C1 segment of cervical spinal cord (tissue), 14 donors: ENCODE results near the gene LRP10.
"Not testable (repeated sequence)": the region's sequence is repeated elsewhere in the genome, so short reads cannot be mapped to it uniquely, and the experiment has no call there.

Source experiments
- DNase-seq, 14 donors: peaks; one replicate each; lab custom pipeline; 2025; lab: John Stamatoyannopoulos, UW

LRP10 gene

GRCh38 chr14:22885975-22886374, 14.4 kb downstream of the LRP10 start:
- no peak for DNase-seq

- peak in 6 of 14 donors; percentile 17 to 68 (median 32) for DNase-seq
Measured at GRCh38 chr14:22886500-22887259, 15.1 kb downstream of the LRP10 start.

GRCh38 chr14:22887260-22887989, 15.9 kb downstream of the LRP10 start:
- no peak for DNase-seq

GRCh38 chr14:22887990-22888378, 16.4 kb downstream of the LRP10 start:
- DNase-seq: no peak

- DNase-seq: no peak
Measured at GRCh38 chr14:22888662-22889061, 17.1 kb downstream of the LRP10 start.

- no peak for DNase-seq
Measured at GRCh38 chr14:22890416-22890815, 18.9 kb downstream of the LRP10 start.

- no peak for DNase-seq
Measured at GRCh38 chr14:22892488-22892887, 20.9 kb downstream of the LRP10 start.

GRCh38 chr14:22893706-22894105, 22.2 kb downstream of the LRP10 start:
- DNase-seq: no peak

GRCh38 chr14:22895402-22895801, 23.9 kb downstream of the LRP10 start:
- no peak for DNase-seq

- no peak for DNase-seq
Measured at GRCh38 chr14:22896356-22896755, 24.8 kb downstream of the LRP10 start.

GRCh38 chr14:22896760-22897159, 25.2 kb downstream of the LRP10 start:
- DNase-seq: no peak

GRCh38 chr14:22897357-22897756, 25.8 kb downstream of the LRP10 start:
- DNase-seq: no peak

- DNase-seq: no peak
Measured at GRCh38 chr14:22898302-22899090, 27.0 kb downstream of the LRP10 start.

GRCh38 chr14:22900081-22900799, 28.7 kb downstream of the LRP10 start:
- DNase-seq: no peak

GRCh38 chr14:22901799-22902198, 30.3 kb downstream of the LRP10 start:
- DNase-seq: no peak

GRCh38 chr14:22903742-22904087, 32.2 kb downstream of the LRP10 start:
- no peak for DNase-seq

- DNase-seq: no peak
Measured at GRCh38 chr14:22905627-22906026, 34.1 kb downstream of the LRP10 start.

GRCh38 chr14:22906073-22906472, 34.5 kb downstream of the LRP10 start:
- DNase-seq: no peak

GRCh38 chr14:22907429-22907828, 35.9 kb downstream of the LRP10 start:
- no peak for DNase-seq

- DNase-seq: no peak
Measured at GRCh38 chr14:22908601-22909000, 37.1 kb downstream of the LRP10 start.

GRCh38 chr14:22910916-22911315, 39.4 kb downstream of the LRP10 start:
- DNase-seq: no peak

GRCh38 chr14:22914836-22915235, 43.3 kb downstream of the LRP10 start:
- DNase-seq: not testable (repeated sequence)
